ENCODE data around the gene NF2. TPM values are rescaled to one million over a fixed set of nuclear protein-coding genes. Genes with fewer than 3 reads are reported as not detected.

Gene NF2
- total RNA-seq, 1 donor from 2014 or later = 37.3 TPM

GRCh38 chr22:29663180-29663821 lies 59.9 kb downstream of the NF2 start:
- H3K27me3 ChIP-seq = no peaks in the 10 kb centered on the region
- H3K27ac ChIP-seq = no peak overlapping the region
- H3K36me3 ChIP-seq = peaks cover 22 to 50% of the 10 kb centered on the region in 2 donors
- no peaks in the 10 kb centered on the region for H3K4me1 ChIP-seq
- TF ChIP-seq, protein P1, sequence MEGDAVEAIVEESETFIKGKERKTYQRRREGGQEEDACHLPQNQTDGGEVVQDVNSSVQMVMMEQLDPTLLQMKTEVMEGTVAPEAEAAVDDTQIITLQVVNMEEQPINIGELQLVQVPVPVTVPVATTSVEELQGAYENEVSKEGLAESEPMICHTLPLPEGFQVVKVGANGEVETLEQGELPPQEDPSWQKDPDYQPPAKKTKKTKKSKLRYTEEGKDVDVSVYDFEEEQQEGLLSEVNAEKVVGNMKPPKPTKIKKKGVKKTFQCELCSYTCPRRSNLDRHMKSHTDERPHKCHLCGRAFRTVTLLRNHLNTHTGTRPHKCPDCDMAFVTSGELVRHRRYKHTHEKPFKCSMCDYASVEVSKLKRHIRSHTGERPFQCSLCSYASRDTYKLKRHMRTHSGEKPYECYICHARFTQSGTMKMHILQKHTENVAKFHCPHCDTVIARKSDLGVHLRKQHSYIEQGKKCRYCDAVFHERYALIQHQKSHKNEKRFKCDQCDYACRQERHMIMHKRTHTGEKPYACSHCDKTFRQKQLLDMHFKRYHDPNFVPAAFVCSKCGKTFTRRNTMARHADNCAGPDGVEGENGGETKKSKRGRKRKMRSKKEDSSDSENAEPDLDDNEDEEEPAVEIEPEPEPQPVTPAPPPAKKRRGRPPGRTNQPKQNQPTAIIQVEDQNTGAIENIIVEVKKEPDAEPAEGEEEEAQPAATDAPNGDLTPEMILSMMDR (IDR thresholded peaks at IDR 0.05) = no peak
- intact Hi-C loops (cut with DNase I) = no loop called here
- no peak for DNase-seq (ENCODE audit: low spot score in 2 of 2)
- H3K9me3 ChIP-seq = no peaks in the 10 kb centered on the region
- no peak overlapping the region for H3K4me3 ChIP-seq

GRCh38 chr22:29665486-29665885 lies 62.1 kb downstream of the NF2 start:
- no peak for DNase-seq (ENCODE audit: low spot score in 2 of 2)
- no peaks in the 10 kb centered on the region for H3K4me1 ChIP-seq
- no peak overlapping the region for H3K27ac ChIP-seq
- intact Hi-C loops (cut with DNase I) = no loop called here
- H3K9me3 ChIP-seq = no peaks in the 10 kb centered on the region
- TF ChIP-seq, protein P1 (IDR thresholded peaks at IDR 0.05) = no peak
- H3K36me3 ChIP-seq = peaks cover 21 to 50% of the 10 kb centered on the region in 2 donors
- H3K27me3 ChIP-seq = no peaks in the 10 kb centered on the region
- no peak overlapping the region for H3K4me3 ChIP-seq

DNA sequence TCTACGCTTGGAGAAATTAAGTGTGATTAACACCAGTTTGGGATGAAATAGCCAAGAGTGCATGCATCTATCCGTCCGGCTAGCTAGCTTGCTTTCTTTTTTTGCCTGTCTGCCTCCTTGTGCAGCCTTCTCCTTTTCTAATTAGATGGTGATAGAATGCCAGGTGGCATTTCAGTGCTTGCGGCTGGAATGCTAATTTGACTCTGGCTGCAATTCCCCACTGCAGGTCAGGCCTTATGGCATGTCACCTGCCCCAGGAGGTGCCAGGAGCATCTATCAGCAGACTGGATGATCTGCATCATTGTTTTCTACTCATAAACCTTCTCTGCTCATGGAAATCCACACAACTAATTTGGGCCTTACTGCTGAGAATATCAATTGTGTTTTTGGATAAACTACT lies 65.2 kb downstream of the NF2 start:
- Histone ChIP-seq H3K36me3 (peaks cover 30 to 66% of the 10 kb centered on the region in 2 donors), H3K27me3 (no peaks in the 10 kb centered on the region), H3K4me1 (no peaks in the 10 kb centered on the region), H3K27ac (no peak overlapping the region), H3K9me3 (no peaks in the 10 kb centered on the region), H3K4me3 (no peak overlapping the region)
- TF ChIP-seq, protein P1 (IDR thresholded peaks at IDR 0.05) = no peak
- intact Hi-C loops (cut with DNase I) = no loop called here
- DNase-seq (ENCODE audit: low spot score in 2 of 2) = no peak

GRCh38 chr22:29670626-29671025 lies 67.2 kb downstream of the NF2 start:
- intact Hi-C loops (cut with DNase I) = no loop called here
- Histone ChIP-seq H3K4me3 (no peak overlapping the region), H3K27ac (no peak overlapping the region), H3K9me3 (no peaks in the 10 kb centered on the region), H3K36me3 (peaks cover 48 to 73% of the 10 kb centered on the region in 2 donors), H3K4me1 (no peaks in the 10 kb centered on the region), H3K27me3 (no peaks in the 10 kb centered on the region)
- DNase-seq (ENCODE audit: low spot score in 2 of 2) = no peak
- TF ChIP-seq, protein P1 (IDR thresholded peaks at IDR 0.05) = no peak

- no peaks in the 10 kb centered on the region for H3K27me3 ChIP-seq
- H3K36me3 ChIP-seq = peaks cover 65 to 83% of the 10 kb centered on the region in 2 donors
- no peak for DNase-seq (ENCODE audit: low spot score in 2 of 2)
- H3K4me3 ChIP-seq = no peak overlapping the region
- H3K9me3 ChIP-seq = no peaks in the 10 kb centered on the region
- H3K27ac ChIP-seq = no peak overlapping the region
- H3K4me1 ChIP-seq = no peaks in the 10 kb centered on the region
- intact Hi-C loops (cut with DNase I) = no loop called here
- TF ChIP-seq, protein P1 (IDR thresholded peaks at IDR 0.05) = no peak
Measured at GRCh38 chr22:29673361-29674066, 70.1 kb downstream of the NF2 start.

Measured in ascending aorta (tissue), 2 donors.